Left ventricle myocardium superior (tissue), 1 donor: Measurements from ENCODE around the gene BHLHA15. TPM values are rescaled to one million over a fixed set of nuclear protein-coding genes. Genes with fewer than 3 reads are reported as not detected.

ENCODE experiments used
- ATAC-seq: fragments of 200-7000 bp; cut with Tn5 transposase; one replicate; pipeline ENCODE4 v1.9.1; 2020; ENCODE audit warnings: mild to moderate bottlenecking, moderate library complexity
- DNase-seq: peaks from one replicate; pipeline ENCODE4 v3.0.0-alpha.2; 2020
- intact Hi-C: fragments of 100-400 bp; cut with micrococcal nuclease; formaldehyde crosslinking; loops from one replicate; pipeline ENCODE4 v1.11.0; 2022
- total RNA-seq: library from RNA; stranded (reverse); fragmentation: NEBNext Ultra II Directional; extraction: Animal tissue kit (Norgen Biotek cat#: 25700); gene quantifications from one replicate; pipeline ENCODE4 v1.2.1, GENCODE V29; 2021
- donor health status: DM: no; HTN: yes; CAD: no; lungs with severe emphysema.

Gene BHLHA15
- total RNA-seq, 1 donor from 2014 or later = not detected

DNA sequence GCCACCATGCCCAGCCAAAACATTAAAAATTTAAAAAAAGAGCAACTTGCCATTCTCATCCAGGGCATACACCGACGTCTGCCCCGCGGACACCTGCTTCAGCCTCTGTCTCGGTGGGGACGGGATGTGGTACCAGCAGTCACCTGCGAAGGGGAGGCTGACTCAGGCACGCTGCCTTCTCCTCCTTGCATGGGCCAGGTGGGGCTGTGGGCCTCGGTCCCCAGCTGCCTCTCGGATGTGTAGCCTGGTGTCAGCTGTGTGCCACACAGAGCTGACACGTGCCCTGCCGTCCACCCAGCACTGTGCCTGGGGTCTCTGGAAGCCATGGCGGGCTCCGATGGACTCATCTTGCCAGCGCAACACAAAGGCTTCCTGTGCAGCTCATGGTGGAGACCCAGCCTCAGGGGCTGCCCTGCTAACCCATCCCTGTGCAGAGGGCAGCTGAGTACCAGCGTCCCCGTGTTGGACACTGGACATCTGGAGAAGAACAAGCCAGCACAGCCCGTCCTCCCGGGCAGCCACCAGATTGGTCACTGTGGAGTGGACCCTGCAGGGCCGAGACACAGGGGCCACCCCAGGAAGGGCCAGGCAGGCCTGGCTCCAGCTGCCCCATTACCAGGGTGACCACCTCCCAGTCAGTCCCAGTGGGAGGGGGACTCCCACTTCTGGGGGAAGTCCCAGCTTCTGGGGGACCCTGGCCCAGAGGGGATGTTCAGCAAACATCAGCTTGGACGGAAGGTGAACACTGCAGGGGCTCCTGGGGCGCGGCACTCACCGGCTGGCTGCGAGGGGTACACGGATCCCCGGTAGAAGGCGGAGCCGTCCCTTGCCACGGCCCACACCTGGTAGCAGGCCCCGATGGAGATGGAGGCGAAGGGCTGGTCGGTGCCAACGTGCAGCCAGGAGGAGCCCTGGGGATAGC lies 10.6 kb downstream of the BHLHA15 start:
- intact Hi-C loops = no loop called here
- no peak for ATAC-seq
- DNase-seq = no peak

DNA sequence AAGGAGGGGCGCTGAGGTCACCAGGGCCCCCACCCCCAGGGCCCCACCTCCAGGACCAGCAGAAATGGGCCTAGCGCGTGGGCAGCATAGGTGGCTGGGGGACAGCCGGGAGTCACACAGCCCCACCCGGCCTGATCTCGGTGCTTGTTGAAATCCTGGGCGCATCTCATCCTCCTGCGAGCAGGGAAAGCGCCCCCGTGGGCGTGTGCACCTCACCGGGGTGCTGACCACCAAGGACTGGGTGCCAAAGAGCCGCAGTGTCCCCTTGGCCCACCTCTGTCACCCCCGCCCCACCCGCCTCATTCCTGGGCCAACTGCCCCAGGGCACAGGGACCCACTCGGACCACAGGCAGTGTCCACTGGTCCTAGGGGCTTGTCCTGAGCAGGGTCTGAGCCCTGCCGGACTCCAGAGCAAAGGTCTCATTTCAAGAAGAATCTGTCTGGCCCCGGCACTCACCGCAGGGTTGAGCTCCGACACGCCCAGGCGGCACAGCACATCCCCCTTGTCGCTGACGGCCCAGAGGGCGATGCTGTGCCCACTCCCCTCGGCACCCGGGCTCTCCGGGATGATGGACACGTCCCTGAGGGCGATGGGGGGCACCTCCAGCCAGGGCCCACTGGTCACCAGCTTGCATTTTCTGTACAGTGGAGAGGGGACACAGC lies 11.4 kb downstream of the BHLHA15 start:
- ATAC-seq (no peak), DNase-seq (no peak)
- intact Hi-C loops = no loop called here

DNA sequence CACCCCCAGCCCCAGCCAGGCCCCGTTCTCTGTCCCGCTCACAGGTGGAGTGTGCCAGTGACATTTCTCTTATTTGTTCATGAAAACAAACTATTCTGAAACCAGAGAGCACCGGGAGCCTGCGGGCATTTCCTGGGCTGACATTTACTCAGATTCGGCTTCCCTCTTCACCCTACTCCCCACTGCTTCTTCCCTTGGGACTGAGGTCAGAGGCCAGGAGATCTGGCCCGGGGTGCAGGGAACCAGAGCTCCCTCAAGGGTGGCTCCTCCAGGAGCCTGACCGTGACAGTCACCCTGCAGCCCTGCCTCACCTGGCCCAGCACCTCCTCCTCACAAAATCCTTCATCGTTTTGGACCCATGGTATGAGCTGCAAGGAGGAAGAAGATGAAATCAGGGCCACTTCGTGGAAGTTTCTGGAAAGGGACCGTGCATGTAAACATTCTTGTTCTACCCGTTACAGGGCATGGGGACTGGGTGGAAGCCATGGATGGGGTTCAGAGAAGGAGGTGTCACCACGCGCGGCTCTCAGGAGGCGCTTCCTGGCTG lies 12.2 kb downstream of the BHLHA15 start:
- ATAC-seq = no peak
- DNase-seq = no peak
- intact Hi-C loops = no loop called here

DNA sequence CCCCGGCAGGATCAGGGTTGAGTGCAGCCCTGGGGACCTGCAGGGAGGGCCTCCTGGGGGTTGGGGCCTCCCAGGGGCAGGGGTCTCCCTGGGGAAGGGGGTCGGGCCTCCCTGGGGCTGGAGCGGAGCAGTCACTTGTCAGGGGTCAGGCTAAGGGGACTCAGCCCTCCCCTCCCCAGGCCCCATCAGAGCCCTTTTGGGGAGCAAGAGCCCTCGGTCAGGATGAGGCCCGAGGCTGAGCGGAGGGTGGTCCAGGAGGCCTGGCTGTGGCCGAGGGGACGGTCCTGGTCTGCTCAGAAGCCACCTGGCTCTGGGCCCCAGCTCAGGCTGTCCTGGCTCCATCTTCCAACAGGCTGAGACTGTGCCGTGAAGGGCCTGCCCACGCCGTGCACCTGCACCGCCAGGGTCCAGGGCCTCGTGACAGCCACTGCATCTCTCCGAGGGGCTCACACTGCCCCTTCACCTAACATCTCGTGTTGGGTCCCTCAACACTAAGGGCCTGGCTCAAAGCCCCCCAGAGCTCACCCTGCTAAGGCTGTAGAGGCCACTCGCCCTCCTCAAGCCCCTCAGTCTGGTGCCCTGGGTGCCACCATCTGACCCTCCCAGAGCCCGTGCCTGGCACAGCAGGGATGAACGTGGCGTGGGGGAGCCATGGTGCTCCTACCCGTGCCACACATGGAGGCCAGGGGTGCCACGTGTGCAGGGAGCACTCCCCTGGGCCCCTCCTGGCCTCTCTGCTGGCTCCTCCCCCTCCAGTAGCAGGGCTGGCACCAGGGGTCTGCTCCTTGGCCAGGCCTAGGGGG lies 12.9 kb downstream of the BHLHA15 start:
- intact Hi-C loops = no loop called here
- no peak for ATAC-seq
- no peak for DNase-seq

DNA sequence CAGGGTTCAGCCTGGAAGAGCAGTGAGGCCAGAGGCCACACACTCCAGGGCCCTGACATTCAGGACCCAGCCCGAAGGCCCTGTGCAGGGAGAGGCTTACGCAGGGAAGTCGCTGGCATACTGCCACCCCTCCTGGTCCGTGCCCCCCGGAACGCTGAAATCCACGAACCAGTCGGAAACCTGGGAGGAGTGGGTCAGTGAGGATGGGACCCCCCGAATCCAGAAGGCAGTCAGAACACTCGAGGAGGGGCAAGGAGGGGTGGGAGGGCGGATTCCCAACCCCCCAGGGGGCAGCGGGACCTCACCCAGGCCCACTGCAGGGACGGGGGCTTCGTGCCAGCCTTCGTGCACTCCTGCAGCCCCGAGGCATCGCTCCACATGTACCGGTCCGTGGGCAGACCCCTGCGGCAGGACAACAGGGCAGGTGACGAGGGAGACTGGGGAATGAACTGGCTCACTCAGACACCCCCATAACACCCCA lies 13.5 kb downstream of the BHLHA15 start:
- intact Hi-C loops = no loop called here
- ATAC-seq = no peak
- DNase-seq = no peak

DNA sequence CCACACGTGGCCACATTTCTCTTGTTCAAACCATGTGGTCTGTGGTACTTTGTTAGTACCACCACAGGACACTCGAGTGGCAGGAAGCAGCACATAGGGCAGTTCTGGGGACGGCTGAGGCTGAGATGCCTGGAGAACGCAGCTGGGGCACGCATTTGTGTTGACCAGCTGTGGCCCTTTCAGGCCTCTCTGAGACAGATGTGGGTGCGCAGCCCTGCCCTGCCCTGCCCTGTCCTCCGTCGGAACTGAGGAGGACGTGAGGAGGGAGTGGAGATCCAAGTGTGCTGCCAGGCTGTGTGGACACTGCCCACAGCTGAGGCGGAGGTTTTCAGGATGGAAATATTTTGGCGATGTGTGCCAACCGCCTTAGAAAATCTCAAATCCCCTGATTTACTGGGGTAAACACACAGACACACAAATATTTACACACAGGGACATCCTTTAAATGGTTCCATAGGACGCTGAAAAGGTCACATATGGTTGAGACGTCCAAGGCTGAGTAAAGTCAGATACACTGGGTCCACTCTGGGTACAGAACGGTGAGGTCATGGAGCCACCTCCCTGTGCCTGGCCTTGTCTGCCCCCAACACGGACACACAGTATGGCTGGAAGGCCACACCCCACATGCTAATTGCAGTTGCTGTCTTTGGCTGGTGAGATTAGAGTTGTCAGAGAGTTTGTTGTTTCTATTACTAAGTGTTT lies 14.8 kb downstream of the BHLHA15 start:
- DNase-seq = no peak
- no peak for ATAC-seq

DNA sequence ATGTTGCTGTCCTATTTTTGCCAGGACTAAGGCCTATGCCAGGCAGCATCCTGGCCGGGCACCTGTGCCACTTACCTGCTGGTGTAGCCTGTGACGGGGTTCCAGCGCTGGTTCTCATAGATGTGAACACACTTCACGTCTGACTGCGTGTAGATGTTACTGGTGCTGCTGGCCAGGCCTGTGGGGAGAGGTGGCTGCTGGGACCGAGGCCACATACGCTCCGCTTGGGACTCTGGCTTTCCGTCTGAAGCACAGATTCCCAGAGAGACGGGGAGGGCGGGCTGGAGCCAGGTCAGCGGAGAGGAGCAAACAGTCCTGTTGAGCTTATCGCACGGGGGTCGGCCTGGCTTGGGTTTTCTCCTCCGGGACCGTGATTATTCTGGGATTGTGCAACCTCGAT lies 16.7 kb downstream of the BHLHA15 start:
- ATAC-seq = no peak
- intact Hi-C loops = no loop called here
- DNase-seq = no peak

More for the DNA sequence above, 14.8 kb downstream of the BHLHA15 start:
- intact Hi-C loops = no loop called here

DNA sequence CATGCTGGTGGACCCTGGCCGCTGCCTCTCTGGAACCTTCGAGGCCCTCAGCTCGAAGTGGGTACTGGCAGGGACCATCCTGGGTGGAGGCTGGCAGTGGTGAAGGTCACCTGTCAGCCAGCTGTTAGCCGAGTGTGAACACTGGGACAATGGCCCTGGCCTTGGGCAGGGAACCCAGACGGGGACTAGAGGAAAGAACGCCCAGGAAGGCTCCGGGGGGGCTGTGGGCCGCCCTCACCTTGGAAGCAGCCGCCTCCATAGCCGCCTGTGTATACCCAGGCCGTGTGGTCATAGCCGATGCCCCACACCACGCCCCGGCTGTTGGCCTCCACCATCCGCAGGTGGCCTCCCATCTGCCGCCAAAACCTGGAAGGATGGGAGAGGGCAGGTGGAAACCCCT lies 17.6 kb downstream of the BHLHA15 start:
- DNase-seq = no peak
- peak; percentile 11 for ATAC-seq
- intact Hi-C loops = no loop called here

DNA sequence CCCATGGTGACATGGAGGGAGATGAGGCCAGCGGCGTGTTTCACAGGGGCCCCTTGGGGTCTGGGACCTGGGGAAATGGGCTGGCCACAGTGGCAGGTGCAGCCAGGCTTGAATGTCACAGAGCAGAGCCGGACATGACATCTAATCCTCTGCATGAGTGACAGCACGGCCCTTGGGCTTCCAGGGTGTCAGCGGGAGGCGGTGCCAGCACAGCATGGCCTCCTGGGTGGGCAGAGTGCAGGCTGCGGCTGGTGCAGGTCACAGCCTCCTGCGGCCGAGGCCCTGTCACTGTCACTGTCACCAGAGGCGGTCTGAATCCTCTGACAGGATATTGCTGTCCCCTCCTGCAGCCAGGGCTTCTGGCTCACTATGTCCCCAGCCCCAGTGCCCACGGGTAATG lies 18.2 kb downstream of the BHLHA15 start:
- intact Hi-C loops = no loop called here
- DNase-seq (no peak), ATAC-seq (no peak)

DNA sequence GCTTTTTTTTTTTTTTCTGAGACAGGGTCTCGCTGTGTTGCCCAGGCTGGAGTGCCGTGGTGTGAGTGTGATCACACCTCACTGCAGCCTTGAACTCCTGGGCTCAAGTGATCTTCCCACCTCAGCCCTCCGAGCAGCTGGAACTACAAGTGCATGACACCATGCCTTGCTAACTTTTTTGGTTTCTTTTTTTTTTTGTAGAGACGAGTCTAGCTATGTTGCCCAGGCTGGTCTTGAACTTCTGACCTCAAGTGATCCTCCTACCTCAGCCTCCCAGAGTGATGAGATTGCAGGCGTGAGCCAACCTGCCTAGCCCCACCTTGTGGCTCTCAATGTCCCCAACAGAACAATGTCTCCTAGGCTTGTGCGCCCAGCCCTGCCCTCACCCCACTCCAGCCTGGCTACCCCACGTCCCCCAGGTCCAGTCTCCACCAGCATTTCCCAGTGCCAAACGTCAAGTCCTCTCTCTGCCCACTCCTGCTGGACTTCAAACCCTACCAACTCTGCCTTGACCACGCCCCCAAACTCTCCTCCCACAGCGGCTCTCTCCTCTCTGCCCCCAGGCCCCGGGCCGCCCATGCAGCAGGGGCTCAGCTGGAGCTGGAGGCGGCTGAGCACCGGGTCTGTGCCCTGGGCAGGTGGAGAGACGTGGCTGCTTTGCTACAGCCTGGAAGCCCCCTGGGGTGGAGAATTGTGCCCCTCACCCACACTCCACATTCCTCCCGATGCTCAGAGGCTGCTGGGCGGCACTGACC lies 18.9 kb downstream of the BHLHA15 start:
- intact Hi-C loops = no loop called here
- DNase-seq (no peak), ATAC-seq (no peak)

DNA sequence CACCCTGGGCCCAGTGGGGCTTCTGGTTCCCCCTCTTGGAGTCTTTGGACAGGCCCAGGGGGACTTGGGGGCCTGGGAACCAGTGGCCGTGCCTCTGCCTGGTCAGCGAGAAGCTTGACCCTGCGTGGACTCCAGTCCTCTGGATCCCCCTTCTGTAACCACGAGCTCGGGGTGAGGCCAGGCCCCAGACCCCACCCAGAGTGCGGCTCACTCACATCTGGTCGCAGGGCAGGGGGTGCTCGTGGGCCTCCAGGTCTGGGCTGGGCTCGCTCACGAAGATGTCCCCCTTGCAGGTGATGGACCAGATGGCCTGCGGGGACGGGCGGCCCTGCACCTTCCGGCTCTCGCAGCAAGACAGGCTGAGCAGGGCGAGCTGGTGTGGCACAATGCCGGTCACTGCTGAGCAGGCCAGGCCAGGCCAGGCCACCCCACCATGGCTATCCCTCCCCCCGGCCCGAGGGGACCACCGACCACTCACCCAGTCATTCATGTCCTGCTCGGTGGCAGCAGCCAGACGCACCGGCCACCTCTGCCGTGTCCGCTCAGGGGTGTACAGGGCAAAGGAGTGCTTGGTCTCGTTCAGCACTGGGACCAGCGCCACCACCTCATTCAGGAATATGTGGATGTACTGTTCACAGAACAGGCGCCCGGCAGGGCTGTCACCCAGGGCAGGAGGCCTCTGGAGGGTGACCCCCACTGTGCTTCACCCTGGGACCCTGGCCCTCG lies 19.7 kb downstream of the BHLHA15 start:
- intact Hi-C loops = no loop called here
- ATAC-seq = no peak
- DNase-seq = no peak

DNA sequence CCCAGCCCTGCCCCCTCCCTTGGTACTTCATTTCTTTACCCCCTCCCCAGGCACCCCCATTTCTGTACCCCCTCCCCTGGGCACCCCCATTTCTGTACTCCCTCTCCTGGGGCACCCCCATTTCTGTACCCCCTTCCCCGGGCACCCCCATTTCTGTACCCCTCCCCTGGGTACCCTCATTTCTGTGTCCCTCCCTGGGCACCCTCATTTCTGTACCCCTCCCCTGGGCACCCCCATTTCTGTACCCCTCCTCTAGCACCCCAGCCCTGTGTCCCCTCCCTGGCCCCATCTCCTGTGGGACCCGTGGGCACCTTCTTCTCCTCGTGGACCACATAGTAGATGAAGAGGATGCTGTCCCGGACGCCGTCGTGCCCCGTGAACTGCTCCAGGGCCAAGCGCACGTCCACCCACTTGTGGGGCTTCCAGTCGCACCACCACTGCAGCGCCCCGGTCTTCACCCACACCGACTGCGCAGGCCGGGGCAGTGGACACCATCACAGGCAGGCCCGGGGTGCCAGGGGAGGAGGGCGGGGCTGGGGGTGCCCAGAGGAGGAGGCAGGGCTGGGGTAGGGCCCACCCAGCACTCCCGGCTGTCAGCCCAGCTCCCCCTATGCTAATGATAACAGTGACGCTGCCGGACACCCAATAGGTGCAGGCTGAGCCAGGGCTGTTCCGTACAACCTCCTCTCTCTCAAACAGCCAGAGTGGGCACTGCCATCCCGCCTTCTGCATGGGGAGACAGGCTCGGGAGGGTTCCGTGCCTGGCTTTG lies 20.4 kb downstream of the BHLHA15 start:
- DNase-seq = no peak
- ATAC-seq = no peak
- intact Hi-C loops = no loop called here

DNA sequence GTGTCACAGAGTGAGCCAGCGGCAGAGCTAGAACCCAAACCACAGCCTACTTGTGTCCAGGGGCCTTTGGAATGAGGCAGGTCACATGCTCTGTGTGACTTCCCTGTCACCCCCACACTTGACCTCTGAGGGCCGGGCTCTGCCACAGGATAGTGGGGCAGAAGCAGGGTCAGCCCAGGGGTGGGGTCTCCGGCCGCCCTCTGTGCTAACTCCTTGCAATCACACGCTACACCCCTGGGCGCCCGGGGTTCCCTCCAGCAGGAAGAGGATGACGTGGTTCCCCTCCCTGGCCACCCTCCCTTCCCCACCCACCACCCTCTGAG lies 21.0 kb downstream of the BHLHA15 start:
- DNase-seq (no peak), ATAC-seq (no peak)
- intact Hi-C loops = no loop called here

DNA sequence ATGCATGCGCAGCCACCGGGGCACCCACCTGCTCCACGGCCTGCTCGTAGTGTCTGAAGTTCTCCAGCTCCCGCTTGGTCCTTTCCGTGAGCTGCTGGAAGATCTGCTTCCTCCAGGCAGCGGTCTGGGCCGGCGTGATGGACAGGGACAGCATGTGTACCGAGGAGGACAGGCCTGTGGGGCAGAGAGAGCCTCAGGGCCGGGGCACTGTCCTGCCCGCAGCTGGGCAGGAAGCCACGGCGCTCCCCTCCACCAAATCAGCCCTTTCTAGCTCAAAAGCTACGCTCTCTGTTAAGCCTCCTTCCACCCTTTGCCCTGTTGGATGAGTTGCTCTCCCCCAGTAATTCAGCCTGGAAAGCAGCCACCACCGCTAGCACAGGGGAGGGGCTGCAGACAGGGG lies 21.6 kb downstream of the BHLHA15 start:
- ATAC-seq = no peak
- intact Hi-C loops = no loop called here
- DNase-seq = no peak

DNA sequence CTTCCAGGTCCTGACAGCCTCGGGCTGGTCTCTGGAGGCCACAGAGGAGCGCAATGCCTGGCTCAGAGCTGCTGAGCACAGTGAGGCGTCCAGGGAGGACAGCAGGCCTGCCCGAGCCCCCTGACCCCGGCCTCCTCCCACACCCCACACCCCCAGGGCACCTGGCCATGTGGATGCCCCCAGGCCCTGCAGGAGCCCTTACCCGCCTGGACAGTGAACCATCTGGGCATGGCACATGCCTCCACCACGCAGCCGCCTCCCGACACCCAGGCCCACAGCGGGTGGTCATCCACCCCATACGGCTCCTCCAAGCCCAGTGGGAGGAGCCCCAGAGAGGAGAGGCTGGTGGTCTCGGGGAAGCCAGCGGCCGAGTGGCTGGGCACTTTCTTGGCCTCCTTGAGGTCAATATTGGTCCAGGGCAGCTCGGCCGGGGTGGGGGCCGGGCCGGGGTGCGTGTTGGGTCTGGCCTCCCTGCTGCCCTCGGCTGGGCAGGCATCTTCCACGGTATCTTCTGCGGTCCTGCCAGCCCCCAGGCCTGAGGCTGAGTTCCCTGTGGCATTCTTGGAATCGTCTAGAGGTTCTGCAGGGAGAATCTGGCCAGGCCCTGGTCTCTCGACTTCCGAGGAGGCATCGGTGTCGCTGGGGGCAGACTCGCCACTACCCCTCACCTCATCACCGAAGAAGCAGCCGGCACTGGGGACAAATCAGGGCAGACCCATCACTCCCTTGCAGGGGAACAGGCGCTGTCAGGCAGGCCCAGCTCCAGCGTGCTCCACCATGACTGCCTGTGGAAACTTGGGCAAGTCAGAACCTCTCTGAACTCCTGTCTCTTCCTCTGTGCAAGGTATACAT lies 22.2 kb downstream of the BHLHA15 start:
- DNase-seq (no peak), ATAC-seq (no peak)
- intact Hi-C loops = no loop called here
